Astrocyte (in vitro differentiated cells and primary cell): Measurements from ENCODE around the gene ADAMTS16. TPM values are rescaled to one million over a fixed set of nuclear protein-coding genes. Genes with fewer than 3 reads are reported as not detected.

Experiments used
- DNase-seq: peaks from one replicate; pipeline ENCODE4 v3.0.0-alpha.2; 2010; ENCODE audit warnings: low read depth
- FAIRE-seq: peaks from 2 replicates; lab custom pipeline; 2011; peaks lifted over from hg19 to GRCh38; lab: Jason Lieb, UNC
- H2AFZ ChIP-seq: 2 replicates; pipeline ENCODE4 v1.6.0; 2012; ENCODE audit warnings: low read depth, low read length, inconsistent platforms
- H3K27ac ChIP-seq: 2 replicates; pipeline ENCODE4 v1.5.1; 2011; ENCODE audit warnings: low read depth, low read length, inconsistent platforms
- H3K27me3 ChIP-seq: 2 replicates; pipeline ENCODE4 v1.6.0; 2011; ENCODE audit warnings: low read length, inconsistent platforms; ENCODE audit not compliant: insufficient read depth
- H3K36me3 ChIP-seq: 2 replicates; pipeline ENCODE4 v1.5.1; 2011; ENCODE audit warnings: low read length, inconsistent platforms; ENCODE audit not compliant: insufficient read depth
- H3K4me1 ChIP-seq: 2 replicates; pipeline ENCODE4 v1.5.1; 2011; ENCODE audit warnings: low read length, inconsistent platforms; ENCODE audit not compliant: insufficient read depth
- H3K4me2 ChIP-seq: 2 replicates; pipeline ENCODE4 v1.6.0; 2012; ENCODE audit warnings: low read length, inconsistent platforms
- H3K4me3 ChIP-seq: 2 replicates; pipeline ENCODE4 v1.5.1; 2011; ENCODE audit warnings: low read depth, mild to moderate bottlenecking, low read length, inconsistent platforms; ENCODE audit not compliant: insufficient read depth
- H3K79me2 ChIP-seq: 2 replicates; pipeline ENCODE4 v1.6.0; 2012; ENCODE audit warnings: mild to moderate bottlenecking, low read length, inconsistent platforms; ENCODE audit not compliant: insufficient read depth
- H3K9ac ChIP-seq: 2 replicates; pipeline ENCODE4 v1.6.0; 2012; ENCODE audit warnings: mild to moderate bottlenecking, low read length, inconsistent platforms
- H3K9me3 ChIP-seq: 2 replicates; pipeline ENCODE4 v1.5.1; 2012; ENCODE audit warnings: low read depth, mild to moderate bottlenecking, low read length, inconsistent platforms; ENCODE audit not compliant: insufficient read depth
- H4K20me1 ChIP-seq: 2 replicates; pipeline ENCODE4 v1.6.0; 2012; ENCODE audit warnings: low read length, inconsistent platforms; ENCODE audit not compliant: insufficient read depth
- H3K27ac Mint-ChIP-seq: one replicate; pipeline ENCODE4 v1.8.0; 2021; ENCODE audit warnings: mild to moderate bottlenecking, mixed read lengths; ENCODE audit not compliant: unreplicated experiment
- H3K27me3 Mint-ChIP-seq: one replicate; pipeline ENCODE4 v1.8.0; 2021; ENCODE audit warnings: low read depth, mixed read lengths; ENCODE audit not compliant: unreplicated experiment
- H3K36me3 Mint-ChIP-seq: one replicate; pipeline ENCODE4 v1.8.0; 2021; ENCODE audit warnings: low read depth, mixed read lengths; ENCODE audit not compliant: unreplicated experiment
- H3K4me1 Mint-ChIP-seq: one replicate; pipeline ENCODE4 v1.8.0; 2021; ENCODE audit warnings: low read depth, mixed read lengths; ENCODE audit not compliant: unreplicated experiment
- H3K4me3 Mint-ChIP-seq: one replicate; pipeline ENCODE4 v1.8.0; 2021; ENCODE audit warnings: mild to moderate bottlenecking, moderate library complexity, mixed read lengths; ENCODE audit not compliant: unreplicated experiment
- H3K9me3 Mint-ChIP-seq: one replicate; pipeline ENCODE4 v1.8.0; 2021; ENCODE audit warnings: mild to moderate bottlenecking, mixed read lengths; ENCODE audit not compliant: unreplicated experiment
- CTCF ChIP-seq: IDR thresholded peaks from 2 replicates; pipeline ENCODE4 v1.5.1; 2011; ENCODE audit warnings: low read depth, mild to moderate bottlenecking, inconsistent platforms, low read length, moderate library complexity; ENCODE audit not compliant: insufficient read depth
- EZH2 ChIP-seq: IDR thresholded peaks from 2 replicates; pipeline ENCODE4 v1.6.1; 2012; ENCODE audit warnings: mild to moderate bottlenecking, low read length, inconsistent platforms; ENCODE audit not compliant: insufficient read depth
- total RNA-seq: library from RNA; stranded (reverse); gene quantifications from 2 replicates; pipeline ENCODE4 v1.2.1, GENCODE V29; 2021

The ADAMTS16 gene
- total RNA-seq, 1 donor from 2014 or later = 5.7 TPM

GRCh38 chr5:5192681-5193080 lies 52.6 kb downstream of the ADAMTS16 start:
- Mint-ChIP-seq H3K27me3 (no peaks in the 10 kb centered on the region), H3K4me3 (no peak overlapping the region), H3K9me3 (no peaks in the 10 kb centered on the region), H3K36me3 (no peaks in the 10 kb centered on the region), H3K27ac (peak overlapping the region; percentile 85), H3K4me1 (peaks cover 15% of the 10 kb centered on the region)
- H2AFZ ChIP-seq = no peak overlapping the region
- H3K36me3 ChIP-seq = peaks cover 29% of the 10 kb centered on the region
- H3K27me3 ChIP-seq = no peaks in the 10 kb centered on the region
- DNase-seq (no peak), FAIRE-seq (no peak)
- no peak overlapping the region for H3K27ac ChIP-seq
- H3K79me2 ChIP-seq = peaks cover 3% of the 10 kb centered on the region
- TF ChIP-seq EZH2 (no peak), CTCF (no peak)
- no peak overlapping the region for H3K4me2 ChIP-seq
- H3K4me3 ChIP-seq = no peak overlapping the region
- no peaks in the 10 kb centered on the region for H3K9me3 ChIP-seq
- H3K9ac ChIP-seq = no peak overlapping the region
- no peaks in the 10 kb centered on the region for H3K4me1 ChIP-seq
- no peaks in the 10 kb centered on the region for H4K20me1 ChIP-seq

- Mint-ChIP-seq H3K27me3 (no peaks in the 10 kb centered on the region), H3K4me3 (no peak overlapping the region), H3K4me1 (peaks cover 10% of the 10 kb centered on the region), H3K27ac (no peak overlapping the region), H3K36me3 (no peaks in the 10 kb centered on the region), H3K9me3 (no peaks in the 10 kb centered on the region)
- H4K20me1 ChIP-seq = no peaks in the 10 kb centered on the region
- DNase-seq = no peak
- peaks cover 22% of the 10 kb centered on the region for H3K36me3 ChIP-seq
- H3K9ac ChIP-seq = no peak overlapping the region
- no peaks in the 10 kb centered on the region for H3K4me1 ChIP-seq
- no peaks in the 10 kb centered on the region for H3K9me3 ChIP-seq
- no peaks in the 10 kb centered on the region for H3K27me3 ChIP-seq
- no peaks in the 10 kb centered on the region for H3K79me2 ChIP-seq
- H3K4me2 ChIP-seq = no peak overlapping the region
- FAIRE-seq = no peak
- no peak overlapping the region for H3K27ac ChIP-seq
- no peak overlapping the region for H2AFZ ChIP-seq
- no peak for TF ChIP-seq CTCF
- TF ChIP-seq EZH2 = no peak
- no peak overlapping the region for H3K4me3 ChIP-seq
Measured at GRCh38 chr5:5195128-5195918, 55.2 kb downstream of the ADAMTS16 start.

GRCh38 chr5:5198135-5198534 lies 58.0 kb downstream of the ADAMTS16 start:
- no peaks in the 10 kb centered on the region for H3K36me3 Mint-ChIP-seq
- H3K27me3 Mint-ChIP-seq = no peaks in the 10 kb centered on the region
- Histone ChIP-seq H3K4me1 (no peaks in the 10 kb centered on the region), H3K79me2 (no peaks in the 10 kb centered on the region), H4K20me1 (no peaks in the 10 kb centered on the region), H3K4me3 (no peak overlapping the region), H2AFZ (no peak overlapping the region), H3K9ac (no peak overlapping the region), H3K4me2 (no peak overlapping the region), H3K27ac (no peak overlapping the region), H3K27me3 (no peaks in the 10 kb centered on the region), H3K36me3 (peaks cover 23% of the 10 kb centered on the region), H3K9me3 (no peaks in the 10 kb centered on the region)
- FAIRE-seq (no peak), DNase-seq (peak; percentile 77)
- H3K4me1 Mint-ChIP-seq = no peaks in the 10 kb centered on the region
- H3K4me3 Mint-ChIP-seq = no peak overlapping the region
- H3K9me3 Mint-ChIP-seq = no peaks in the 10 kb centered on the region
- TF ChIP-seq EZH2 (no peak), CTCF (no peak)
- no peak overlapping the region for H3K27ac Mint-ChIP-seq
